HEK293 (cell line): Measurements from ENCODE around the gene EML3.

ENCODE experiments used
- CTCF ChIA-PET: fragments of 350-600 bp; formaldehyde crosslinking; extraction: SDS; loops from one replicate; lab custom pipeline; 2021; ENCODE audit warnings: antibody characterized with exemption; lab: Yijun Ruan, JAX
- POLR2A ChIA-PET: fragments of 300-600 bp; formaldehyde crosslinking; extraction: SDS; loops from one replicate; lab custom pipeline; 2020; ENCODE audit warnings: antibody characterized with exemption, inconsistent platforms; lab: Yijun Ruan, JAX
- H3K27ac ChIP-seq: fragments of 200-500 bp; sonication (Bioruptor generic); 2 replicates; pipeline ENCODE4 v1.5.1; 2014; ENCODE audit warnings: low read depth, low read length, control low read depth, inconsistent platforms; ENCODE audit errors: extremely low read depth
- H3K36me3 ChIP-seq, 2 experiments: fragments of 200-500 bp in 1 of 2; sonication (Bioruptor generic) in 1 of 2; 1 replicate in 1 of 2; 2 replicates in 1 of 2; pipeline ENCODE4 v1.5.1; 2014 to 2017; ENCODE audit warnings: inconsistent platforms in 2 of 2, low read length in 2 of 2; ENCODE audit not compliant: control insufficient read depth in 2 of 2, insufficient read depth in 1 of 2
- H3K4me1 ChIP-seq: fragments of 200-500 bp; sonication (Bioruptor generic); 2 replicates; pipeline ENCODE4 v1.5.1; 2014; ENCODE audit warnings: mild to moderate bottlenecking, low read length, inconsistent platforms; ENCODE audit not compliant: control insufficient read depth, insufficient read depth
- H3K4me3 ChIP-seq: 2 replicates; pipeline ENCODE4 v1.5.1; 2011; ENCODE audit warnings: low read depth, mild to moderate bottlenecking, control low read depth, low read length, moderate library complexity
- H3K9me3 ChIP-seq: fragments of 200-500 bp; sonication (Bioruptor generic); 2 replicates; pipeline ENCODE4 v1.5.1; 2014; ENCODE audit warnings: low read depth, low read length, inconsistent platforms; ENCODE audit not compliant: control insufficient read depth, insufficient read depth
- CTCF ChIP-seq: fragments of 450-650 bp; formaldehyde crosslinking; IDR thresholded peaks from 2 replicates; pipeline ENCODE4 v1.5.1; 2016; ENCODE audit warnings: missing biosample characterization, missing genetic modification characterization
- KLF1 ChIP-seq: fragments of 450-650 bp; formaldehyde crosslinking; IDR thresholded peaks from 2 replicates; pipeline ENCODE4 v1.5.1; 2016; ENCODE audit warnings: missing biosample characterization, missing genetic modification characterization
- OVOL3 ChIP-seq: fragments of 450-650 bp; formaldehyde crosslinking; IDR thresholded peaks from 2 replicates; pipeline ENCODE4 v1.5.1; 2016; ENCODE audit warnings: missing biosample characterization, missing genetic modification characterization
- PRDM2 ChIP-seq: fragments of 450-650 bp; formaldehyde crosslinking; IDR thresholded peaks from 2 replicates; pipeline ENCODE4 v1.5.1; 2016; ENCODE audit warnings: missing biosample characterization, missing genetic modification characterization, borderline replicate concordance
- RBAK ChIP-seq: fragments of 450-650 bp; formaldehyde crosslinking; IDR thresholded peaks from 2 replicates; pipeline ENCODE4 v1.5.1; 2016; ENCODE audit warnings: missing biosample characterization, missing genetic modification characterization
- SALL2 ChIP-seq: fragments of 450-650 bp; formaldehyde crosslinking; IDR thresholded peaks from 2 replicates; pipeline ENCODE4 v1.5.0; 2017; ENCODE audit warnings: missing biosample characterization, mild to moderate bottlenecking, missing genetic modification characterization, borderline replicate concordance
- SETDB1 ChIP-seq: IDR thresholded peaks from one replicate; pipeline ENCODE4 v1.6.1; 2017; ENCODE audit warnings: mild to moderate bottlenecking, low read length, moderate library complexity, mixed read lengths; ENCODE audit not compliant: insufficient read length
- SP3 ChIP-seq: fragments of 450-650 bp; formaldehyde crosslinking; IDR thresholded peaks from 2 replicates; pipeline ENCODE4 v1.5.1; 2016; ENCODE audit warnings: missing biosample characterization, missing genetic modification characterization
- ZFP41 ChIP-seq: fragments of 450-650 bp; formaldehyde crosslinking; IDR thresholded peaks from 2 replicates; pipeline ENCODE4 v1.5.1; 2016; ENCODE audit warnings: missing biosample characterization, missing genetic modification characterization, borderline replicate concordance
- ZNF121 ChIP-seq: fragments of 450-650 bp; formaldehyde crosslinking; IDR thresholded peaks from 2 replicates; pipeline ENCODE4 v1.5.1; 2016; ENCODE audit warnings: missing biosample characterization, missing genetic modification characterization
- ZNF157 ChIP-seq: fragments of 450-650 bp; formaldehyde crosslinking; IDR thresholded peaks from 2 replicates; pipeline ENCODE4 v1.5.1; 2016; ENCODE audit warnings: missing biosample characterization, missing genetic modification characterization
- ZNF16 ChIP-seq: fragments of 450-650 bp; formaldehyde crosslinking; IDR thresholded peaks from 2 replicates; pipeline ENCODE4 v1.5.1; 2016; ENCODE audit warnings: low read depth, missing biosample characterization, missing genetic modification characterization
- ZNF175 ChIP-seq: fragments of 450-650 bp; formaldehyde crosslinking; IDR thresholded peaks from 2 replicates; pipeline ENCODE4 v1.5.1; 2016; ENCODE audit warnings: missing biosample characterization, missing genetic modification characterization
- ZNF184 ChIP-seq: fragments of 450-650 bp; IDR thresholded peaks from 2 replicates; pipeline ENCODE4 v1.5.1; 2018; ENCODE audit warnings: missing biosample characterization, mild to moderate bottlenecking, missing genetic modification characterization
- ZNF214 ChIP-seq: fragments of 450-650 bp; formaldehyde crosslinking; IDR thresholded peaks from 2 replicates; pipeline ENCODE4 v1.5.1; 2017; ENCODE audit warnings: missing biosample characterization, mild to moderate bottlenecking, missing genetic modification characterization, borderline replicate concordance
- ZNF292 ChIP-seq: fragments of 450-650 bp; formaldehyde crosslinking; IDR thresholded peaks from 2 replicates; pipeline ENCODE4 v1.5.1; 2016; ENCODE audit warnings: low read depth, missing biosample characterization, missing genetic modification characterization, borderline replicate concordance
- ZNF362 ChIP-seq: fragments of 450-650 bp; formaldehyde crosslinking; IDR thresholded peaks from 2 replicates; pipeline ENCODE4 v1.5.1; 2016; ENCODE audit warnings: missing biosample characterization, missing genetic modification characterization
- ZNF48 ChIP-seq: fragments of 450-650 bp; formaldehyde crosslinking; IDR thresholded peaks from 2 replicates; pipeline ENCODE4 v1.5.1; 2016; ENCODE audit warnings: missing biosample characterization, missing genetic modification characterization
- ZNF510 ChIP-seq: fragments of 450-650 bp; formaldehyde crosslinking; IDR thresholded peaks from 2 replicates; pipeline ENCODE4 v1.5.1; 2018; ENCODE audit warnings: mild to moderate bottlenecking, missing genetic modification characterization, missing biosample characterization; ENCODE audit not compliant: insufficient replicate concordance
- ZNF571 ChIP-seq: fragments of 450-650 bp; formaldehyde crosslinking; IDR thresholded peaks from 2 replicates; pipeline ENCODE4 v1.5.0; 2017; ENCODE audit warnings: missing biosample characterization, missing genetic modification characterization
- ZNF658 ChIP-seq: fragments of 450-650 bp; formaldehyde crosslinking; IDR thresholded peaks from 2 replicates; pipeline ENCODE4; 2016; ENCODE audit warnings: missing biosample characterization, missing genetic modification characterization
- ZNF664 ChIP-seq: fragments of 450-650 bp; formaldehyde crosslinking; IDR thresholded peaks from 2 replicates; pipeline ENCODE4 v1.5.1; 2016; ENCODE audit warnings: missing biosample characterization, missing genetic modification characterization
- ZNF670 ChIP-seq: fragments of 450-650 bp; formaldehyde crosslinking; IDR thresholded peaks from 2 replicates; pipeline ENCODE4 v1.5.1; 2016; ENCODE audit warnings: missing biosample characterization, missing genetic modification characterization, low read depth
- ZNF677 ChIP-seq: fragments of 450-650 bp; IDR thresholded peaks from 2 replicates; pipeline ENCODE4 v1.5.0; 2018; ENCODE audit warnings: missing biosample characterization, mild to moderate bottlenecking, missing genetic modification characterization, moderate library complexity
- ZNF776 ChIP-seq: fragments of 450-650 bp; formaldehyde crosslinking; IDR thresholded peaks from 2 replicates; pipeline ENCODE4 v1.5.0; 2017; ENCODE audit warnings: missing biosample characterization, missing genetic modification characterization, borderline replicate concordance
- ZNF837 ChIP-seq: fragments of 450-650 bp; formaldehyde crosslinking; IDR thresholded peaks from 2 replicates; pipeline ENCODE4 v1.5.1; 2016; ENCODE audit warnings: missing biosample characterization, missing genetic modification characterization
- ZXDB ChIP-seq: fragments of 450-650 bp; formaldehyde crosslinking; IDR thresholded peaks from 2 replicates; pipeline ENCODE4 v1.5.1; 2016; ENCODE audit warnings: missing biosample characterization, missing genetic modification characterization

The EML3 gene

GRCh38 chr11:62569611-62570010, 43.0 kb downstream of the EML3 start:
- TF ChIP-seq ZNF292 (tag by site-specific recombination) (no peak), CTCF (tag by site-specific recombination) (no peak), ZNF677 (tag by site-specific recombination) (no peak), ZNF571 (tag by site-specific recombination) (no peak), ZNF214 (tag by site-specific recombination) (no peak), RBAK (tag by site-specific recombination) (no peak), ZXDB (tag by site-specific recombination) (no peak), SALL2 (tag by site-specific recombination) (no peak), OVOL3 (no peak), ZNF510 (tag by site-specific recombination) (no peak), ZNF157 (tag by site-specific recombination) (no peak), ZNF664 (no peak), ZNF175 (tag by site-specific recombination) (no peak), ZNF48 (no peak), ZNF121 (tag by site-specific recombination) (no peak), PRDM2 (tag by site-specific recombination) (no peak), KLF1 (tag by site-specific recombination) (no peak), ZNF670 (no peak)
- H3K36me3 ChIP-seq = peaks cover 41 to 87% of the 10 kb centered on the region in 2 experiments; a peak in 2 of 3 replicates
- CTCF ChIA-PET = interaction anchor here (0.6 to 1.6 kb wide), 10 partner anchors 9 to 1212 kb away, joined by 3 to 6 read pairs (median 4); no protein-coding TSS in a partner anchor
- no peaks in the 10 kb centered on the region for H3K4me1 ChIP-seq
- H3K27ac ChIP-seq = no peak overlapping the region
- H3K9me3 ChIP-seq = no peaks in the 10 kb centered on the region
- POLR2A ChIA-PET = interaction anchor here (0.6 to 1.5 kb wide), 6 partner anchors 8 to 199 kb away, joined by 3 to 7 read pairs (median 3); partner anchors contain the start of genes MTA2 and TUT1
- H3K4me3 ChIP-seq = no peak overlapping the region

- 0 out of 2 replicates have a peak overlapping the region, but pooled peaks have one; percentile 16 for H3K27ac ChIP-seq
- H3K4me3 ChIP-seq = no peak overlapping the region
- CTCF ChIA-PET = interaction anchor here (1.5 to 1.7 kb wide), 2 partner anchors 24 to 25 kb away, joined by 6 to 7 read pairs; partner anchors contain the start of gene TUT1
- H3K36me3 ChIP-seq = peaks cover 48 to 92% of the 10 kb centered on the region in 2 experiments
- no peaks in the 10 kb centered on the region for H3K9me3 ChIP-seq
- no peaks in the 10 kb centered on the region for H3K4me1 ChIP-seq
- POLR2A ChIA-PET = interaction anchor here (0.8 to 1.2 kb wide), 4 partner anchors 9 to 32 kb away, joined by 3 to 4 read pairs (median 4); partner anchors contain the start of gene AHNAK
- TF ChIP-seq ZNF184 (no peak), ZNF658 (no peak), ZNF362 (tag by site-specific recombination) (no peak), ZNF776 (tag by site-specific recombination) (no peak), ZNF837 (tag by site-specific recombination) (no peak), SP3 (tag by site-specific recombination) (no peak), SETDB1 (no peak), ZNF16 (no peak), ZNF664 (no peak), ZFP41 (tag by site-specific recombination) (no peak)
These were observed 45.4 kb downstream of the EML3 start for GRCh38 chr11:62567018-62567633.
